ENCODE results near the gene SMIM32.

The SMIM32 gene

GRCh38 chr5:136174021-136174659 is 18.8 kb downstream of the SMIM32 start:
- peak; percentile 72 for DNase-seq (ENCODE audit: low read depth)
- H3K4me3 ChIP-seq (ENCODE audit: low read length) = no peak overlapping the region

GRCh38 chr5:136169218-136169617 is 23.7 kb downstream of the SMIM32 start:
- no peak overlapping the region for H3K4me3 ChIP-seq (ENCODE audit: low read length)
- TF ChIP-seq CTCF (IDR thresholded peaks at IDR 0.05; ENCODE audit: insufficient read depth, low read depth, low read length, missing control alignments) = no peak
- DNase-seq (ENCODE audit: low read depth) = no peak

More at GRCh38 chr5:136174021-136174659, 18.8 kb downstream of the SMIM32 start:
- TF ChIP-seq CTCF (IDR thresholded peaks at IDR 0.05; ENCODE audit: insufficient read depth, low read depth, low read length, missing control alignments) = peak; percentile 77

GRCh38 chr5:136166909-136167308 is 26.1 kb downstream of the SMIM32 start:
- DNase-seq (ENCODE audit: low read depth) = no peak
- H3K4me3 ChIP-seq (ENCODE audit: low read length) = no peak overlapping the region
- no peak for TF ChIP-seq CTCF (IDR thresholded peaks at IDR 0.05; ENCODE audit: insufficient read depth, low read depth, low read length, missing control alignments)

GRCh38 chr5:136164226-136164625 is 28.7 kb downstream of the SMIM32 start:
- no peak for TF ChIP-seq CTCF (IDR thresholded peaks at IDR 0.05; ENCODE audit: insufficient read depth, low read depth, low read length, missing control alignments)
- no peak for DNase-seq (ENCODE audit: low read depth)
- H3K4me3 ChIP-seq (ENCODE audit: low read length) = no peak overlapping the region

GRCh38 chr5:136162008-136162407 is 31.0 kb downstream of the SMIM32 start:
- no peak for DNase-seq (ENCODE audit: low read depth)
- no peak overlapping the region for H3K4me3 ChIP-seq (ENCODE audit: low read length)
- no peak for TF ChIP-seq CTCF (IDR thresholded peaks at IDR 0.05; ENCODE audit: insufficient read depth, low read depth, low read length, missing control alignments)

GRCh38 chr5:136159457-136159856 is 33.5 kb downstream of the SMIM32 start:
- no peak for TF ChIP-seq CTCF (IDR thresholded peaks at IDR 0.05; ENCODE audit: insufficient read depth, low read depth, low read length, missing control alignments)
- no peak for DNase-seq (ENCODE audit: low read depth)
- no peak overlapping the region for H3K4me3 ChIP-seq (ENCODE audit: low read length)

- no peak overlapping the region for H3K4me3 ChIP-seq (ENCODE audit: low read length)
- no peak for DNase-seq (ENCODE audit: low read depth)
- TF ChIP-seq CTCF (IDR thresholded peaks at IDR 0.05; ENCODE audit: insufficient read depth, low read depth, low read length, missing control alignments) = no peak
Measured at GRCh38 chr5:136157514-136157913, 35.4 kb downstream of the SMIM32 start.

Measured in epithelial cell of esophagus (primary cell).